Upper lobe of left lung (tissue), 4 donors: ENCODE results near the gene MYLK.

Source experiments
- EP300 ChIP-seq, 4 donors: sonication (generic); formaldehyde crosslinking; IDR thresholded peaks; one replicate each; pipeline ENCODE4 v1.5.1; 2017; ENCODE audit warnings: antibody characterized with exemption in 4 of 4, control low read depth in 2 of 4
- POLR2AphosphoS5 ChIP-seq, 2 donors: sonication (generic); formaldehyde crosslinking; IDR thresholded peaks; one replicate each; pipeline ENCODE4 v1.5.1; 2017; ENCODE audit warnings: antibody characterized with exemption in 2 of 2
- TF ChIP-seq, protein P1 (sequence below), 6 experiments: fragments of 450-650 bp in 4 of 6; fragments of 200-600 bp in 2 of 6; sonication (generic) in 2 of 6; IDR thresholded peaks; one replicate each; pipeline ENCODE4 v1.5.1; 2016 to 2019; ENCODE audit warnings: antibody characterized with exemption in 6 of 6

DNA sequence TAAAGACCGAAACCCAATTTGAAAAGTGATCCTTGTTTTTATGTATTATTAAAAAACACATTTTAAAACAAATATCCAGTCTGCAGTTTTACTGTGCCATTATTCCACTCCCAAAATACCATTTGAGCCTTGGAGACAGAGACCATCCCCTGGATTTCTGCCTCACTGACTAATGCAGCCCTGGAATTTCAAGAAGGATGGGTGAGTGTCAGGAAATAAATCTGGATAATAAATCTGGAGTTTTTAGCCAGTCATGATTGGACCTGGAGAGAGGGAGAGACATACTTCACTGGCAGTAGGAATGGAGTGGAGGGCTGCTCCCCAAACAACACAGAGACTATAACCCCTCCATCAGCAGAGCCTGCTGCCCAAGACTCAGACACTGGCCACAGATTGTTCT, 123.3 kb downstream of the MYLK start:
- TF ChIP-seq, protein P1, sequence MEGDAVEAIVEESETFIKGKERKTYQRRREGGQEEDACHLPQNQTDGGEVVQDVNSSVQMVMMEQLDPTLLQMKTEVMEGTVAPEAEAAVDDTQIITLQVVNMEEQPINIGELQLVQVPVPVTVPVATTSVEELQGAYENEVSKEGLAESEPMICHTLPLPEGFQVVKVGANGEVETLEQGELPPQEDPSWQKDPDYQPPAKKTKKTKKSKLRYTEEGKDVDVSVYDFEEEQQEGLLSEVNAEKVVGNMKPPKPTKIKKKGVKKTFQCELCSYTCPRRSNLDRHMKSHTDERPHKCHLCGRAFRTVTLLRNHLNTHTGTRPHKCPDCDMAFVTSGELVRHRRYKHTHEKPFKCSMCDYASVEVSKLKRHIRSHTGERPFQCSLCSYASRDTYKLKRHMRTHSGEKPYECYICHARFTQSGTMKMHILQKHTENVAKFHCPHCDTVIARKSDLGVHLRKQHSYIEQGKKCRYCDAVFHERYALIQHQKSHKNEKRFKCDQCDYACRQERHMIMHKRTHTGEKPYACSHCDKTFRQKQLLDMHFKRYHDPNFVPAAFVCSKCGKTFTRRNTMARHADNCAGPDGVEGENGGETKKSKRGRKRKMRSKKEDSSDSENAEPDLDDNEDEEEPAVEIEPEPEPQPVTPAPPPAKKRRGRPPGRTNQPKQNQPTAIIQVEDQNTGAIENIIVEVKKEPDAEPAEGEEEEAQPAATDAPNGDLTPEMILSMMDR (IDR thresholded peaks at IDR 0.05), result no peak
- TF ChIP-seq POLR2AphosphoS5 (IDR thresholded peaks at IDR 0.05) (no peak), EP300 (IDR thresholded peaks at IDR 0.05) (no peak)
